ENCODE measurements around the gene NMB.
"Not testable (repeated sequence)": the region's sequence is repeated elsewhere in the genome, so short reads cannot be mapped to it uniquely, and the experiment has no call there.

NMB gene, protein sequence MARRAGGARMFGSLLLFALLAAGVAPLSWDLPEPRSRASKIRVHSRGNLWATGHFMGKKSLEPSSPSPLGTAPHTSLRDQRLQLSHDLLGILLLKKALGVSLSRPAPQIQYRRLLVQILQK

GRCh38 chr15:84658080-84658787 lies at the start of gene NMB:
Gene NMB, minus strand, starts transcription at chr15:84658199. Its CDS starts 47 bp downstream, at chr15:84658152.
- DNase-seq (ENCODE audit: low read depth in 2 of 2), result peak; percentile 69 to 82

DNA sequence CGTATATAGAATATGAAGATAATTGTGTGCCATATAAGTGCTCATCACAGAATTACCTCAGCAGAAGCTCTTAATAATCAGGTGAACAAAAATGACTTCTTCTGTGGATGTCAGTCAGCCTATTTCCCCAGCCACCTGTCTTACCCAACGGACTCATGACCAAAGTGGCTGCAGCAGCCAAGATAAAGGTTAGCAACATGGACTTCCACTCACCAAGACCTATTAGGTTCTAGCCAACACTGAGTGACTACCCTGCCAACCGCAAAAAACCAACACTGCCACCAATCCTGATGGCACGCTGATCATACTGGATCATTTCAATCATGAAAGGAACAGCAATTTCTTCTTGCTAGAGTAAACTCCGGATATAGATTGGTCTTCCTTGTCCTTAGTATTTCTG lies 45.8 kb upstream of the NMB start:
- no peak for DNase-seq (ENCODE audit: low read depth in 2 of 2)

DNA sequence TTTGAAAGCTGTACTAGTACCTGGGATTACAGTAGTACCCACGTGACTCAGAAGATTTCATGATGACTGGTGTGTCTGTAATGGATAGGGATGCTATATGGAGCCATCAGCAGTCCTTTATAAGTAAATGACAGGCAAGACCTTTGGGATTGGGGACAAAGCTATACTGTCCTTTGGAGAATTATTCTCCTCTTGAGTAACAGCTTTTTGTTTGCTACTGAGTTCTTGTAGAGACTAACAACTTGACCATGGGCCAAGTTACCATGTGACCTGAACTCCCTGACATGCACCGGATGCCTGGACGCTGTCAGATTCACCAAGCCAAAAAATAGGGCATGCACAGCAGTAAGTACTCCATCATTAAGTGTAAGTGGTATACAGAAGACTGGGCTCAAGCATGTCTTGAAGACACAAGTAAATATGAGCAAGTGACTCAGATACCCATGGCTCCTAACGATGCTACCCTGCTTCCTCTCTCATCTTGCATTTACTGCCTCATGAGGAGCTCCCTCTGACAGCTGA lies 45.0 kb upstream of the NMB start:
- no peak for DNase-seq (ENCODE audit: low read depth in 2 of 2)

GRCh38 chr15:84699538-84700191 lies 41.7 kb upstream of the NMB start:
- no peak for DNase-seq (ENCODE audit: low read depth in 2 of 2)

- no peak for DNase-seq (ENCODE audit: low read depth in 2 of 2)
These were observed 39.4 kb upstream of the NMB start for GRCh38 chr15:84697236-84697990.

DNA sequence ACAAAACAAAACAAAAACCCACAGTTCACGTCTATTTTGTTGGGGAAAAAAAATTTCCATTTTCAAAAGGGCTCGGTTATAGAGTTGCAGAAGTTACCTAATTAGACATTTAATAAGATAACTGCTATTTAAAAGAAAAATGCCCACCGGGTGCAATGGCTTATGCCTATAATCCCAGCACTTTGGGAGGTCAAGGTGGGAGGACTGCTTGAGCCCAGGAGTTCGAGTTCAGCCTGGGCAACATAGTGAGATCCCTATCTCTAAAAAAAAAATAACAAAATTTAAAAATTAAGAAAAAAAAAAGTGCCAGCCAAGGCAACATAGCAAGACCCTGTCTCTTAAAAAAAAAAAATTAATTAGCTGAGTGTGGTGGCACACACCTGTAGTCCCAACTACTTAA lies 38.8 kb upstream of the NMB start:
- no peak for DNase-seq (ENCODE audit: low read depth in 2 of 2)

DNA sequence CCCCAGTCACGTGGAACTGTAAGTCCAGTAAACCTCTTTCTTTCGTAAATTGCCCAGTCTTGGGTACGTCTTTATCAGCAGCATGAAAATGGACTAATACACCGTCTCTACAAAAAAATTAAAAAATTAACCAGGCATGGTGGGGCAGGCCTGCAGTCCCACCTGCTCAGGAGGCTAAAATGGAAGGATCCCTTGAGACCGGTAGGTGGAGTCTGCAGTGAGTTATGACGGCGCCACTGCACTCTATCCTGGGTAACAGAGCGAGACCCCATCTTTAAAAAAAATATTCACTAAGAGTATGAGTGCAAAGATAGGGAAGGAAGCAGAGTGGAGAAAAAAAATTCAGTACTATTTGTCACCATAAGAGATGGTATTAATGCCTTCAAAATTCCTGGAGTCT lies 32.3 kb upstream of the NMB start:
- no peak for DNase-seq (ENCODE audit: low read depth in 2 of 2)

DNA sequence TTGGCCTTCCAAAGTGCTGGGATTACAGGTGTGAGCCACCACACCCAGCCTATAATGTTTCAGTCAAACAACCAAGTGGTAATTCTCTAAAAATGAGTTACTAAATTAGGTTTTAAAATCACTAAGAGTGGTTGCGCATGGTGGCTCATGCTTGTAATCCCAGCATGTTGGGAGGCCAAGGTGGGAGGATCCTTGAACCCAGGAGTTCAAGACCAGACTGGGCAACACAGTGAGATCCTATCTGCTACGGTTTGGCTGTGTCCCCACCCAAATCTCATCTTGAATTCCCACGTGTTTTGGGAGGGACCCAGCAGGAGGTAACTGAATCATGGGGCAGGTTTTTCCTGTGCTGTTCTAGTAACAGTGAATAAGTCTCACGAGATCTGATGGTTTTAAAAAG lies 31.9 kb upstream of the NMB start:
- no peak for DNase-seq (ENCODE audit: low read depth in 2 of 2)

GRCh38 chr15:84686446-84686845 lies 28.4 kb upstream of the NMB start:
- DNase-seq (ENCODE audit: low read depth in 2 of 2), result not testable (repeated sequence)

DNA sequence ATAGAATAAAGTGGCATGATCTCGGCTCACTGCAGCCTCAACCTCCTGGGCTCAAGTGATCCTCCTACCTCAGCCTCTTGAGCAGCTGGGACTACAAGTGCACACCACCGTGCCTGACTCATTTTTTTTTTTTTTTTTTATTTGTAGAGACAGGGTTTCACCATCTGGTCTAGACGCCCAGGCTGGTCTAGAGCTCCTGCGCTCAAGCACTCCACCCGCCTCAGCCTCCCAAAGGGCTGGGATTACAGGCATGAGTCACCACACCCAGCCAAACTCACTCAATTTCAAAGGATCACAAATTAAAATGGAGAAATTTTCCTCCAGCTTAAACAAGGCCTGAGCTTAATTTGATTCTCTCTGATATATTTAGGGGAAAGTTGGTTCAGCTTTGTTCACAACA lies 27.3 kb upstream of the NMB start:
- no peak for DNase-seq (ENCODE audit: low read depth in 2 of 2)

DNA sequence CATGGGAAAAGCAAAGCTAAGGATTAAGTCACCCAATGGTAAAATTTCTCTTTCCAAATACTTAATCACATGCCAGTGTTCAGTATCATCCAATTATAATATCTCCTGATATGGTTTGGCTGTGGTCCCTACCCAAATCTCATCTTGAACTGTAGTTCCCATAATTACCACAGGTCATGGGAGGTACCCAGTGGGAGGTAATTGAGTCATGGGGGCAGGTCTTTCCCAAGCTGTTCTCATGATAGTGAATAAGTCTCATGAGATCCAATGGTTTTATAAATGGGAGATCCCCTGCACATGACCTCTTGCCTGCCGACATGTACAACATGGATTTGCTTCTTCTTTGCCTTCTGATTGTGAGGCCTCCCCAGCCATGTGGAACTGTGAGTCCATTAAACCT lies 26.1 kb upstream of the NMB start:
- no peak for DNase-seq (ENCODE audit: low read depth in 2 of 2)

DNA sequence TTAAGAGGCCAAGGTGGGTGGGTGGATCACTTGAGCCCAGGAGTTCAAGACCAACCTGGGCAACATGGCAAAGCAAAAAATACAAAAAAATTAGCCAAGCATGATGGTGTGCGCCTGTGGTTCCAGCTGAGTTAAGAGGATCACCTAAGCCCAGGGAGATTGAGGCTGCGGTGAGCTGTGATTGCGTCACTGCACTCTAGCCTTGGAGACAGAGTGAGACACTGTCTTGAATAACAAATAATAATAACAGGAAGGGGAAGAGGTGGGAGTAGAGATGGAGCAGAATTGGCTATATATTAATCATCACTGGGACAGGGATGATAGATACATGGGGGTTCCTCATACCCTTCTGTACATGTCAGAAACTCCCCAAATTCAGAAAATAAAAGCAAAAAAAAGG lies 23.8 kb upstream of the NMB start:
- DNase-seq (ENCODE audit: low read depth in 2 of 2), result no peak

DNA sequence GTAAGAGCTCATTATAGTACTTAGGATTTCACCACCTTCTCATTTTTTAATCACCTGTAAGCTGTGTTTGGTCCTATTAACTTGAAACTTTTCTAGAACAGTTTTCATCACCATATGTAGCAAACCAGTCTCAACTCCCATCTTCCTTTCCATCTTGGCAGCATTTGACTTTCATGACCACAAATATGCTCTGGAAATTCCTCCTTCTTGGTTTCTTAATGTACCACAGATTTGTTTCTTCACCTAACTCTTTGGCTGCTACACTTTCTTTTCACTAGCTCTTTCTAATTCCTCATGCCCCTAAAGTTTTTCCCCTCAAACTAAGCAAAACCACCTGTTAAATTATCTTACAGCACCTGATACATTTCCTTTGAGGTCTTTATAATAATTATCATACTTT lies 13.2 kb upstream of the NMB start:
- no peak for DNase-seq (ENCODE audit: low read depth in 2 of 2)

- no peak for DNase-seq (ENCODE audit: low read depth in 2 of 2)
These were observed 11.7 kb upstream of the NMB start for GRCh38 chr15:84669726-84670125.

- DNase-seq (ENCODE audit: low read depth in 2 of 2), result no peak
These were observed 10.4 kb upstream of the NMB start for GRCh38 chr15:84668221-84668982.

DNA sequence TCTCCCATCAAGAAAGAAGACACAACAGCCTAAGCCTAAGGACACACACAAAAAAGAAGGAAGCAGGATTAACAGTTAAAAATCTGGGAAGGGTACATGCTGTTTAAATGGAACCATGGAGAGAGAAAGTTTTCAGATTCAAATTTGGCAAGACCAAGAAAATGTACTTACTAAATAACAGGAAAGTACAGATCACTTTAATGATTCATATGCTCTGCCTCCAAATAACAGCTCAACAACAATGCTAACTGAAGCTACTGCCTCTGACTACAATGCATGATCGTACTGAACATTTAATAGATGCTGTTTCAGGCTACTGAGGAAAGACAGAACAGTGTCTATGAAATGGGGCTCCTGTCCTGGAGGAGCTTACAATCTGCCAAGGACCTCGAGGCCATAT lies 8.4 kb upstream of the NMB start:
- DNase-seq (ENCODE audit: low read depth in 2 of 2), result no peak

GRCh38 chr15:84661001-84661400 lies 3.0 kb upstream of the NMB start:
- DNase-seq (ENCODE audit: low read depth in 2 of 2), result no peak

GRCh38 chr15:84659904-84660781 lies 2.1 kb upstream of the NMB start:
- no peak for DNase-seq (ENCODE audit: low read depth in 2 of 2)

- DNase-seq (ENCODE audit: low read depth in 2 of 2), result no peak
These were observed 901 bp upstream of the NMB start for GRCh38 chr15:84658788-84659411.

- DNase-seq (ENCODE audit: low read depth in 2 of 2), result no peak
These were observed 285 bp downstream of the NMB start for GRCh38 chr15:84657748-84658079.
